ENCODE data around the gene MVB12B.

MVB12B gene

DNA sequence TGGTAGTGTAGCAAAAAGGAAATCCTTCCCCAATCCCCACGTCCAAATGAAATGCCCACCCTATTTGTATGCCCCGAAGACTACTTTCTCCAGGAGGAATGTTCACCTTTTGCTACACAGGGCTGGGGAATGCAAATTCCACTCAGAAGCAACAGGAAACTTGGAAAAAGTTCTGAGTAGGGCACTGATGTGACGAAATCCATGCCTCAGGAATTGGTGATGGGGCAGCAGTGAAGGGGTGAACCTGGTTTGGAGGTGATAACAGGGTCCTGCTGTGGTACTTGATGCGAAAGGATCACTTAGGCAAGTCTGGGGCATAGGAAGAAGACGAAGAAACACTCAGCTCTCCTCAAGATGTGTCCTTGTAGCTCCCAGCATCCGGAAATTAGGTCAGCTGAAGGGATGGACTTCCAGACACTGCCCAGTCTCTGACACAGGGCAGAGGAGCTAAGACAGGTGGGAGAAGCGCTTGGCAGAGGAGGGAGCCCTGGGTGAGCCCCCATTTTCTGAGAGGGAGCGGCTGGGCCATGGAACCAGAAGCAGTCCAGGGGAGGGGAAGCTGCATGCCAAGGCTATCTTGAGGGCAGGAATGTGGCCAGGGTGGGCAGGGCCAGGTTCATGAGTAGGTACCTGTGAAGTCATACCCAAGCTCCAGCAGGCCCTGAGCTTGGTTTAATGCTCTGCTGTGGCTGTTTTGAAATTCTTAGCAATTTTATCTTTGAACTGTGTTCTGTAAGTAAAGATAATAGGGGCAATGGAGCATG, 22.2 kb upstream of the MVB12B start:
- no peak for DNase-seq

DNA sequence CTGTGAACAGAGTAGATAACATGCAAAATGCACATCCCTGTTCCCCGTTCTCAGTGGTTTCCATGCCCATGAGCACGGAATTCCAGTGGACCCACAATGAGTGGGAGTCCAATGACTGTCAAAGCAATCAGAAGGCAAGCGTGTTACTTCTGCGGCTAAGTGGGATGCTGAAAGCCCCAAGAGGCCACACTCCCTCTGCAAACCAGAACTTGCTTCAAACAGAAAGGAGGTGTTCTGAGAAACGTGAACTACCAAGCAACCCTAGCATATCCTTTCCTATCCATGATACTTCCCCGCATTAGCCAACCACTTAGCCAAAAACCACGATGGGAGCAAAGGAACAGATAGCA, 21.7 kb upstream of the MVB12B start:
- DNase-seq = no peak

DNA sequence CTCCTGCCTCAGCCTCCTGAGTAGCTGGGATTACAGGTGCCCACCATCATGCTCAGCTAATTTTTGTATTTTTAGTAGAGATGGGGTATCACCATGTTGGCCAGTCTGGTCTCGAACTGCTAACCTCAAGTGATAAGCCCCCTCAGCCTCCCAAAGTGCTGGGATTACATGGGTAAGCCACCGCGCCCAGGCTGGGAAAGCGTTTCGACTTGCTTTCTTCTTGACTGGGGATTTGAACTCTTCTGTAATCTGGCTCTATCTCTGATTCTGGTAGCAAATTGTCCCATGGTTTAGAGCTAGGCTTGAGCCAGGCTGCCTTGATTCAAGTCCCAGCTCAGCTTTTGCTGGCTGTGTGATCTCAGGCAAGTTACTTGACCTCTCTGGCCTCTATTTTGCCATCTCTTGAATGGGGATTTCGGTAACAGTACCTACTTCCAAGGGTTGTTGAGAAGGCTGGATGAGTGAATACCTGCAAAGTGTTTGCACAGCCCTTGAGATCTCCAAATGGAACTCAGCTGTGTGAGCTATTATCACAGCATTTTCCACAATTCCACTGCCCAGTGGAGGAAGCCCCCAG, 20.5 kb upstream of the MVB12B start:
- no peak for DNase-seq

DNA sequence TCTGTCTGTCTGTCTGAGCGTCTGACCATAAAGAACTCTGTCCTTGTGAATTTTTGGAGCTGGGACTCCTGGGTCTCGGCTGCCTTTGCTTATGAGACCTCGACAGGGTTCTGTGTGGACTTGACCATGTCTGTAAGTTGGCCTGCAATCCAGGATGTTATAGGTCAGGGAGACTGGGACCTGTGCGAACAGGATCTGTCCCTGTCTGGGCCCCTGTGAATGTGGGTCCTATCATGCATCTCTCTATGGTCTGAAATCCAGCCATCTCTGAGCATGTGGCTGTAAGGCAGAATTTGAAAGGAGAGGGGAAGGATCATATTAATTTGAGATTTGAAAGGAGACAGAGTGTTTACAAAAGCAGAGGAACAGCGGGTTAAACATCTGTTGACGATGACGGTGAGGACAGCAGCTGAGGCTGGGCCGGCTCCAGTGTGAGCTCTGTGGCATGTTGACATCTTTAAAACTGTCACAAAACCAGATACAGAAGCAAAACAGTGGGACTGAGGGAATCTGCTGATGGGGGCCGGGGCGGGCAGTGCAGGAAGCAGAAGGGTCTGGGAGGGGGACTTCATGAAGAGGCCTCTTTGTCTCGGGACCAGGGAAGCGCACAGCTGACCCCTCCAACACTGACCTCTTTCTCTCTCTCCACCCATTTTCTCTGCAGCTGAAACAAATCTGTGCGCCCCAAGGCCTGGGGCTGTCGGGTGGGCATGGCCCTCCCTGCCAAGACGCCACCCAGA, 19.1 kb upstream of the MVB12B start:
- DNase-seq = no peak

DNA sequence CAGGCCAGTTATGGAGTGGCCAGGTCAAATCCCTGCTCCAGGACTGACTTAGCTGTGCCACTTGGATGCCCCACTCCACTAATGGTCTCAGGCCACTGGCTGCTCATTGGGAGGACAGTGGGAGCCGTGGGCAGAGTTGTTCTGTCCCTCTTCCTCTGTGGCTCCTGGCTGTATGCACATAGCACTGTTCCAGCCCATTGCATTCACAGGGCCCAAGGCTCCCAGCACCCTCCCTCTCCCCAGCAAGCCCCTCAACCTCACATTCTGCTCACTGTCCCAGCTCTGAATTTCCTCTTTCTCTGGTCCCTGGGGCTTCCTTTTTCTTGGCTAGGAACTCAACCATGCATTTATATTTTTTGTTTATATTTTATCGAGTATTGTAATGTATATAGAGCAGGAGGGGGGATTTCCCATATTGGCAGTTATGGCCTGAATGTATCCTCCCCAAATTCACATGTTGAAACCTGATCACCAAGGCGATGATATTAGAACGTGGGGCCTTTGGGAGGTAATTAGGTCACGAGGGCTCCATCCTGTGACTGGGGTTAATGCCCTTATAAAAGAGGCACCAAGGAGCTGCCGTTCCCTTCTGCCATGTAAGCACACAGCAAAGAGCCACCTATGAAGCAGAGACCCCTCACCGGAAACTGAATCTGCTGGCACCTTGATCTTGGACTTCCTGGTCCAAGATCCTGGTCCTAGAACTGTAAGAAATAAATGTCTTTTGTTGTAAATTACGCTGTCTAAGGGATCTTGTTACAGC, 17.0 kb upstream of the MVB12B start:
- DNase-seq = no peak

DNA sequence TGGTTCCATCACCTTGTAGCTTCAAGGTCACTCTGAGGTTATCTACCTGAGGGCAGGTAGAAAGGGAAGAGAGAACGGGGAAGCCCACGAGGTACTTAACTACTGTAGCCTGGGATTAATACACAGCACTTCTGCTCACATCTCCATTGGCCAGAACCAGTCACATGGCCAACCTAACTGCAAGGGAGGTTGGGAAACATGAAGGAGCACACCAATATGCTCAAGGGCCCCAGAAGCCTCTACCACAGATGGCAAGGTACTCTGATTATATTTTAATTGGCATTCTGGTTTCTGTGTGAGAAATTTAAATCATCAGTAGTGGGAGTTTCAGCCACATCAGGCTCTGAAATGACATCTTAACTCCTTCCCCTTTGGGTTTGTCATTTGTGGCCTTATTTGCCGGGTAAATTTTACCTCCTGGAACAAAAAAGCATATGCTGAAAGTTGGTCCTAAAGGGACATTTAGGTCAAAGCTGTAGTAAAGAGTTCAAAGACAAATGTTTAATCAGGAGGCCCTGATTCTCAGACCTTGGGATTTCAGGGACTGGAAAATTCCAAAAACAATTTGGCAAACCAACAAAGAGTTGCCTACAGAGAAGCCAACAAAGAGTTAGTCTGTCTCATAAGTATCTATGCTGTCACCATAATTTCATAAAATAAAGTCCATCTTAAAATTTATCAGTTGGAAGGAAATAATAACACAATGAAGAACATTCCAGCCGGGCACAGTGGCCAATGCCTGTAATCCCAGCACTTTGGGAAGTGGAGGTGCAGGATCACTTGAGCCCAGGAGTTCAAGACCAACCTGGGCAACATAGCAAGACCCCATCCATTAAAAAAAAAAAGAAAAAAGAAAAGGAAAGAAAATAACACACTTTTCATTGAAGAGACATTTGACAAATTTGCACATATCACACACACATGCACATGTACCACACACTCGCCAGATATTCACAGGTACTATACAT, 13.8 kb upstream of the MVB12B start:
- DNase-seq = no peak

DNA sequence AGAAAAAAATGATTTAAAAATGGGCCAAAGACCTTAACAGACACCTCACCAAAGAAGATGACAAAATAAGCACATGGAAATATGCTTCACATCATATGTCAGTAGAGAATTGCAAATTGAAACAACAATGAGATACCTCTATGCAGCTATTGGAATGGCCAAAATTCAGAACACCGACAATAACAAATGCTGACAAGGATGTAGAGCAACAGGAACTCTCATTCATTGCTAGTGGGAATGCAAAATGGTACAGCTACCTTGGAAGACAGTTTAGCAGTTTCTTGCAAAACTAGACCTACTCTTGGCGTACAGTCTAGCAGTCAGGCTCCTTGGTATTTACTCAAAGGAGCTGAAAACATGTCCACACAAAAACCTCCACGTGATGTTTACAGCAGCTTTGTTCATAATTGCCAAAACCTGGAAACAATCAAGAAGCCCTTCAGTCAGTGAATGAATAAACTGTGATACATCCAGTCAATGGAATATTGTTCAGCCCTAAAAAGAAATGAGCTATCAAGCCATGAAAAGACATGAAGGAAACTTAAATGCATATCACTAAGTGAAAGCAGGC, 10.5 kb upstream of the MVB12B start:
- DNase-seq = no peak

DNA sequence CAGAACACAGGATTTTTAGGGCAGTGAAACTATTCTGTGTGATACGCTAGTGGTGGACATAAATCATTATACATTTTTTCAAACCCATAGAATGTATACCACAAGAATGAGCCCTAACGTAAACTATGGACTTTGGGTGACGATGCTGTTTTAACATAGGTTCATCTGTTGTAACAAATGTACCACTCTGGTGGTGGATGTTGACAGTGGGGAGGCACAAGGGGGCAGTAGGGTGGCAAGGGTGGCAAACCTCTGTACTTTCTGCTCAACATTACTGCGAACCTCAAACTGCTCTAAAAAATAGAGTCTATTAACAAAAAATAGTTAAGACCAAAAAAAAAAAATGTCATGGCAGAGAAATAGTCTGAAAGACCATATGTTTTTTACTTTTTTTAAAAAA, 9.1 kb upstream of the MVB12B start:
- DNase-seq = peak; percentile 30

DNA sequence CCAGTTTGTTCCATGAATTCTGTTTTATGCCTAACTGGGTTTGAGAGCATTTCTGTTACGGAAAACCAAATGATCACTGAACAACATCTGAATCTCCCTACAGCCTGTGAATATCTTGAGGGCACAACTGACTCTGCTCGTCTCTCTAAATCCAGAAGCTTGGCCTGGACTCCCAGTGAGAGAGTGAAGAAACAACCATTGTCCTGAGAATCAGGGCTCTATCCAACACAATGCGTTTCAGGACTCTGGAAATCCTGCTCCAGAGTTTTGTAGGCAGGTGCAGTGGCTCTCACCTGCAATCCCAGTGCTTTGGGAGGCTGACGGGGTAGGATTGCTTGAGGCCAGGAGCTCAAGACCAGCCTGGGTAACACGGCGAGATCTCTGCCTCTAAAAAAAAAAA, 7.8 kb upstream of the MVB12B start:
- no peak for DNase-seq

DNA sequence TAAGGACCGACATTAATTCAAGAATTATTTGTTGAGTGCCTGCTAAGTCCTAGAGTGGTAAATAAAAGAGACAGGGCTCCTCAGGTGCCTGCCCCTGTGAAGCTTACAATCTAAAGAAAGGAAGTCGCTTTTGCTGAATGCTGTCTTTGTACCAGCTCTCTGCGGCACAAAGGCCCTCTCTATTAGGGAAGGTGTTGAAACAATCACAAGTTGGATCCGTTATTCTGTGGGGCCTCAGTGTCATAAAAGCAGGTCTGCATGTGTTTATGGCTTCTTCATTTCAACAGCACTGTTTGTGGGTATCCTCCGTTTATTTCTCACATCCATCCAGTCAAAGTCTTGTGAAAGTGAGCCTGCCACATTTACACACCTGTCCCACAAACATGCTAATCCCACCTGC, 7.0 kb upstream of the MVB12B start:
- DNase-seq = no peak

DNA sequence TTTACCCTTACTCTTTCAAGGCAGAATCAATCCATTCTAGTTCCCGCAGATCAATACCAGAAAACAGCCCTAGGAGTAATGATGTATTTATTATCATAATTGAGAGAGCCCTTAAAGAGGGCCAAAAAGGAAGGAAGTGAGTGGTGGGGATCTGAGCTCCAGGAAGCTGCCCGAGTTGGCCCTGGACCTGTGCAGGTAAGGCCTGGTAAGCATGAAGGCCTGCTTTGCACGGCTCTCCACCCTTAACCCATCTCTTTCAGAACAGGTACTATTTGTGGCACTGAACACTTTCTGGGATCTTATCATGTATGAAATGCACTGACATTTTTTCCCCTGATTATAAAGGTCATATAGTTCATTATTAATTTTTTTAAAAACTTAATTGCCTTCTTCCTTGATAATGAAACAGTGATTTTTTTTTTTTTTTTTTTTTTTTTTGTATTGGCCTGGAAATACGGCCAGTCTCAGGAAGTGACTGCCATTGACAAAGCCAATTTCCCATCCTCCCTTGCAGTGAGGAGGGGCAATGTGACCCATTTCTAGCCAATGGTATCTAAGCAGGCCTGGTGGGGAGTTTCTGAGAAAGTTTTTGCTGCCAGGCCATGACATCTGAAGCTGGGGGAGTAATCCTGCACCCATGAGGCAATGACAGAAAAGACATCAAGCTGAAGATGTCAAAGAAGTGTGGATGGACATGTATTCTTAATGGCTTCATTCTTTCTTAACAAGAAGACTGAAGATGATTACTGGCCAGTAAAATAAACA, 6.3 kb upstream of the MVB12B start:
- no peak for DNase-seq

DNA sequence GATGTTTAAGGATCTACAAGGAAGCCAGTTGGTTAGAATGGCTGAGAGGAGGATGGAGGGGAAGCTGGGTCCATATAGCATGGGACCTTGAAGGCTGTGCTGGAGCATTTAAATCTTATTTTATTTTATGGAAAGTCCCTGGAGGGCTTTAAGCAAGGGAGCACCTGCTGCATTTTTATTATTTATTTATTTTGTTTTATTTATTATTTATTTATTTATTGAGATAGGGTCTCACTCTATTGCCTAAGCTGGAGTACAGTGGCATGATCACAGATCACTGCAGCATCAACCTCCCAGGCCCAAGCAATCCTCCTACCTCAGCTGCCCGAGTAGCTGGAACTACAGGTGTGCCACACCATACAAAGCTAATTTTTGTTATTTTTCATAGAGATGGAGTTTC, 4.9 kb upstream of the MVB12B start:
- no peak for DNase-seq

DNA sequence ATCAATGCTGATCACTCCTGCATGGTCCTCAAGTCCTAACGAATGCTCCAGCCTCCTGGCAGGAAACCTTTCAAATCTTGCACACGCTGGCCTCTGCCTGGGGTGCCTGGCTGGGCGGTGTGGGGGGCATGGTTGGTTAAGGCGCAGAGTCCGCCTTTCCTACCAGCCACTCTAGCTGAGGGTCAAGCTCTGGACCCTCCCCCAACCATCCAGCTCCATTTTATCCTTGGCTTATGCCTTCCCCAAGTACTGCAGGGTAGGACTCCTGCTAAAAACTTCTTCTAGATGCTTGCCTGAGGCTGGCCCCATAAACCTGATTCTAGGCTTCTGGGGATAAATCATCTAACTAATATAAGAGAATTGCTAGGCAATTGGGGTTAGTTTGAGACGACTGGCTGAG, 808 bp upstream of the MVB12B start:
- no peak for DNase-seq

DNA sequence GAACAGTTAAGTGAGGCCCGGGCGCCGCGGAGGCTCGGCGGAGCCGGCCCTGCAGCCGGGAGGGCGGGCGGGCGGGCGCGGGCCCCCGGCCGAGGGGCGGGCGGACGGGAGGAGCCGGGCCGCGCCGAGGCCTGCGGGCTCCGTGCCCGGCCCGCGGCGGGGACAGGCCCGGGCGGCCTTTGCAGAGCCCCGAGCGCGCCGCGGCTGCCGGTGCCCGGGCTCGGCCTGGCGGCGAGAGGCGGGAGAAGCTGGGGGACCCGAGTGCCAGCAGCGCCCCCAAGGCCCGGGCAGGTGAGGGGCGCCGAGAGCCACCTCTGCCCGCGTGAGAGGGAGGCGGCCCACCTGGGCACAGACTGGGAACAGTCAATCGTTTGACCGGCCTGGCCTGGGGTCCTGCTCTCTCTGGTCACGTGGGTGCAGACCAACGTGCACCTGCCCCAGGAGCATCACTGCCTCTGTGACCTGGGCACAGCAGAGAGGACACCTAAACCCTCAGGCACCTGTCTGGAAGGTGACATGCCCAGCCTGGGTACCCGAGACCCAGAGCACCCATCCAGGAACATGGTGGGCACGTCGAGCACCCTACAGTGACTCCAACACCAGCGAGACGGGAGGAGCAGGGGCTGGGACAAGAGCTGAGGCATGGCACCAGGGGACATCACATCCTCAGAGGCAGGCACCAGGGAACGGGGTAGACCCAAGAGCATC, 531 bp downstream of the MVB12B start:
- peak; percentile 18 for DNase-seq

DNA sequence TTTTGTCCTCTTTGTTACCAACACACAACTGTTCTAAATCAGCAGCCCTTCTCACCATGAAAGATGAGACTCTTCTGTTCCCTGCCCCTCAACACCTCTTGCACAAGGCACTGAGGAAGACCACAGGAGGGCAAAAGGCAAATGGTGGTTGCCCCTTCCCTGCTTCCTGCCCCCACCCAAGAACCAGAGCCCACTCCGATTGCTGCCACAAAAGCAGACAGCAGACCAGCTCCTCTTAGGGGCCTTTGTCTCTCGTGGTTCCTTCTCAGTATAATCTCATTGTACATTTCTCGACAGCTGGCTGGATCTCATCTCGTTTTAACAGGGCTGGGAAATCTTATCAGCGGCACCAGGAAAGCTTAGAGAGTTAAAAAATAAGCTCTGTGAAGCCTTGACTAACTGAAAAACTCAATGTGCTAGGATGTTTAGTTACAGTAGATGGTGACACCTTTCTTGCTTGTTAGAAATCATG, 1.1 kb downstream of the MVB12B start:
- no peak for DNase-seq

DNA sequence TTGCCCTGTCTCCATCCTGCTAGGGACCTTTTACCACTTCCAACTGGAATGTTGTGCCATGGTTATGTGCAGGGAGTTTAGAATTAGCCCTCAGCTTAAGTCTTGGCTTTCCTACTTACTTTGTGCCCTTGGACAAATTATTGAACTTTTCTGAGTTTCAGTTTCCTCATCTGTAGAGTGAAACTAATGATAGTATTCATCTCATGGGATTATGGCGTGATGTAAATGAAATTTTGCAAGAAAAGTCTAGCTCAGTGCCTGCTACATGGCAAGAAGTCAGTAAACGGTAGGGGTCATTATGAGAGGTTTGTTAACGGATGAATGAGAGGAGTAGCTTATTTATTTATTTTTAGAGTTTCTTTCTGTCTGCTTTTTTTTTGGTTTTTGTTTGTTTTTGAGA, 1.8 kb downstream of the MVB12B start:
- DNase-seq = no peak

DNA sequence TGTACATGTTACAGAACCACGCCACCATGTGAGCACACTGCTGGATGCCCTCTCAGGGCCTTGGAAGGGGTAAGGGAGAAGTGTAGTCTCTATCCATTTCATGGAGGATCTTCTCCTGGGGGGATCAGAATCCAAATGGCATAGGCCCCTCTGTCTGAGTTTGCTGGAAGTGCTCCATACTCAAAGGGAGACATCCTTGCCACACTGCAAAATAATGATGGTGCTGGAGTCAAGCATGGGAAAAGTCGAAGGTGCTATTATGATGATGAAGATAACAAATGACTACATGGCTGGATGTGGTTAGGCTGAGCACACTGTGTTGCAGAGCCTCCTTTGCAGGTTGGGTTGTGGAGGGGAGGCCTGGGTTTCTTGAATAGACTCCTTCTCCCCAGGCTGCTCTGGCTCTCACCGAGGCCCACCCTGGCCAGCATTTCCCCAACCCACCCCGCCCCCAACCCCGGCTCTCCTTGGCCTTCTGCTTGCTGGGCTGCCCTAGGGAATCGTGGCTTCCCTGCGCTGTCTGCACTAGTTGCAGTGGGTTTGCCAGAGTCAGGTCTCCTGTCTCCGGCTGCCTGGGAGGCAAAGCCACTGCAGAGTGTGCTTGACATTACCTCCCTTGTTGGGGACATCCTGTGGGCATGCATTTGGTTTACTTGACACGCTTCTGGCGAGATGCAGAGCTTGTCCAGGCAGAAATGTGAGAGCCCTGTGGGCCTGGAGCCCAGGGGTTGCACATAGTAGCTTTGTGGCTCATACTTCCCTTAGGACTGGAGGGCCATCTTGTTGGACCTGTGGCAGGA, 3.0 kb downstream of the MVB12B start:
- no peak for DNase-seq

DNA sequence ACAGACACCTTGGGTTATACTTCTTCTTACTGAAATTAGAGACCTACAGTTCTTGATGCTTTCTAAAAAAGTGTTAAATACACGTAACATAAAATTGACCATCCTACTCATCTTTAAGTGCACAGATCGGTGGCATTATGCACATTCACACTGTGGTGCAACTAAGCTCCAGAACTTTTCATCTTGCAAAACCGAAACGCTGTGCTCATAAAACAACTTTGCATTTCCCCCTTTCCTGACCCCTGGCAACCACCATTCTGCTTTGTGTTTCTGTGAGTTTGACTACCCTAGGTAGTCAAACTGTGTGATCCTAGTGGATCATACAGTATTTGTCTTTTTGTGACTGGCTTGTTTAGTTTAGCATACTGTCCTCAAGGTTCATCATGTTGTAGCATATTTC, 3.9 kb downstream of the MVB12B start:
- DNase-seq = no peak

DNA sequence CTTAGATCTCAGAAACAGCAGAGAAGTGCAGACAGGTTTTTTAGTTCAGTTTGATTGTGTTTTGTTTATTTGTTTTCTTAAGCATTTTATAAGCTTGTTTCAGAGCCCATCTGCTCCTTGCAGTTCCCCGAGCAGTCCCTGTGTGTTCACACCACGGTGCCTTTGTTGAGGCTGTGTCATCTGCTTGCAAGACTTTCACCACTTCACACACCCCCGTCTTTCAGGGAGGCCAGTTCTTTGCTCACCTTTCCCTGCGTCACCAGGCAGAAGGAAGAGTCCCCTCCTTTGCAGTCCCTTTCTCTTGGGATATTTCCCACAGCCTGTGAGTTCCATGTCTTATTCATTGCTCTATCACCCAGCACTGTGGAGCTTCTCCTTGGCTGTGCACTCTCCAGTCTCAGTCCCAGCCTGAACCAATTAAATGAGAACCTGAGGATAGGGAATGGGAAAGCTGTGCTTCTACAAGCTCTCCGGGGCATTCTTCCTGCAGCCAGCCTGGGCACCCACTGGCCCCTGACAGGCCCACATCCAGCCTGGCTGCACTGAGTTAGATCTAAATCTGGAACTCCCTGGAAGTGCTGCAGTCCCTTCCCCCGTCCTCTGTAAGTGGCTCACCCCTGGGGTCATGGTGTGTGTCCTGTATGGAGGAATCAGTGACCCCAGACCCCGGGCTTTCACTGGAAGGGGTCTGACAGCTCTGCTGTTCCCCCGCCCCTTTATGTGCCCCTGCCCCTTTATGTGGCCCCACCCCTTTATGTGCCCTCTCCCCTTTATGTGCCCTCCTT, 5.5 kb downstream of the MVB12B start:
- no peak for DNase-seq

All from activated effector memory CD4-positive, alpha-beta T cell treated with Interleukin-2 at 50 U/mL for 16 hours (primary cell).